PC-9 (cell line): ENCODE results near the gene ATF6.

Source experiments
- CTCF ChIP-seq: fragments of 200-600 bp; sonication (generic); conservative IDR thresholded peaks from 2 replicates; pipeline ENCODE4 v1.6.1; 2017; ENCODE audit warnings: mixed run types, antibody characterized with exemption, mild to moderate bottlenecking, moderate library complexity
- EZH2 ChIP-seq: fragments of 200-600 bp; sonication (generic); IDR thresholded peaks from 2 replicates; pipeline ENCODE4 v1.8.0; 2017; ENCODE audit warnings: antibody characterized with exemption, low read depth

- TF ChIP-seq EZH2 (no peak), CTCF (no peak)
Measured at GRCh38 chr1:161719325-161719611, 46.9 kb upstream of the ATF6 start.
